ENCODE data around the gene CNTNAP1.

CNTNAP1 gene

GRCh38 chr17:42684929-42685556 lies 2.7 kb downstream of the CNTNAP1 start:
- TF ChIP-seq CTCF (IDR thresholded peaks at IDR 0.05) (no peak), ZFX (IDR thresholded peaks at IDR 0.05; ENCODE audit: borderline replicate concordance) (no peak)
- H3K27ac ChIP-seq, result no peak overlapping the region

- TF ChIP-seq CTCF (IDR thresholded peaks at IDR 0.05) (no peak), ZFX (IDR thresholded peaks at IDR 0.05; ENCODE audit: borderline replicate concordance) (no peak)
- H3K27ac ChIP-seq, result no peak overlapping the region
Measured at GRCh38 chr17:42685831-42686230, 3.5 kb downstream of the CNTNAP1 start.

GRCh38 chr17:42686520-42687128 lies 4.3 kb downstream of the CNTNAP1 start:
- TF ChIP-seq CTCF (IDR thresholded peaks at IDR 0.05), result no peak
- TF ChIP-seq ZFX (IDR thresholded peaks at IDR 0.05; ENCODE audit: borderline replicate concordance), result no peak
- no peak overlapping the region for H3K27ac ChIP-seq

- H3K27ac ChIP-seq, result no peak overlapping the region
- TF ChIP-seq CTCF (IDR thresholded peaks at IDR 0.05) (no peak), ZFX (IDR thresholded peaks at IDR 0.05; ENCODE audit: borderline replicate concordance) (no peak)
Measured at GRCh38 chr17:42687707-42688320, 5.5 kb downstream of the CNTNAP1 start.

GRCh38 chr17:42690596-42690995 lies 8.3 kb downstream of the CNTNAP1 start:
- no peak for TF ChIP-seq ZFX (IDR thresholded peaks at IDR 0.05; ENCODE audit: borderline replicate concordance)
- no peak for TF ChIP-seq CTCF (IDR thresholded peaks at IDR 0.05)
- H3K27ac ChIP-seq, result no peak overlapping the region

- TF ChIP-seq ZFX (IDR thresholded peaks at IDR 0.05; ENCODE audit: borderline replicate concordance) (no peak), CTCF (IDR thresholded peaks at IDR 0.05) (no peak)
- H3K27ac ChIP-seq, result no peak overlapping the region
Measured at GRCh38 chr17:42691021-42691545, 8.8 kb downstream of the CNTNAP1 start.

- H3K27ac ChIP-seq, result no peak overlapping the region
- TF ChIP-seq CTCF (IDR thresholded peaks at IDR 0.05) (no peak), ZFX (IDR thresholded peaks at IDR 0.05; ENCODE audit: borderline replicate concordance) (no peak)
Measured at GRCh38 chr17:42692489-42692888, 10.2 kb downstream of the CNTNAP1 start.

Measured in 22Rv1 (cell line).